H1 (cell line): ENCODE results near the gene MYADM.
"Not testable (repeated sequence)": the region's sequence is repeated elsewhere in the genome, so short reads cannot be mapped to it uniquely, and the experiment has no call there.

ENCODE experiments used
- POLR2A ChIP-seq, 2 experiments: IDR thresholded peaks; 1 replicate in 1 of 2; 2 replicates in 1 of 2; pipeline ENCODE4 v1.6.1; 2011; ENCODE audit warnings: low read depth in 2 of 2, low read length in 2 of 2, mild to moderate bottlenecking in 2 of 2; ENCODE audit errors: control extremely low read depth in 1 of 2
- POLR2AphosphoS5 ChIP-seq: IDR thresholded peaks from 2 replicates; pipeline ENCODE4 v1.6.1; 2011; ENCODE audit warnings: low read depth, low read length
- RAD21 ChIP-seq, 2 experiments: IDR thresholded peaks in 1 of 2; conservative IDR thresholded peaks in 1 of 2; 2 replicates each; pipeline ENCODE4 v1.6.1; 2011; ENCODE audit warnings: low read depth in 2 of 2, low read length in 2 of 2, improper control_type of control experiment in 1 of 2, inconsistent platforms in 1 of 2, mild to moderate bottlenecking in 1 of 2, moderate library complexity in 1 of 2
- SIN3A ChIP-seq, 2 experiments: IDR thresholded peaks in 1 of 2; conservative IDR thresholded peaks in 1 of 2; 2 replicates each; pipeline ENCODE4 v1.6.1; 2011 to 2012; ENCODE audit warnings: low read length in 2 of 2, improper control_type of control experiment in 1 of 2, low read depth in 1 of 2, mild to moderate bottlenecking in 1 of 2

DNA sequence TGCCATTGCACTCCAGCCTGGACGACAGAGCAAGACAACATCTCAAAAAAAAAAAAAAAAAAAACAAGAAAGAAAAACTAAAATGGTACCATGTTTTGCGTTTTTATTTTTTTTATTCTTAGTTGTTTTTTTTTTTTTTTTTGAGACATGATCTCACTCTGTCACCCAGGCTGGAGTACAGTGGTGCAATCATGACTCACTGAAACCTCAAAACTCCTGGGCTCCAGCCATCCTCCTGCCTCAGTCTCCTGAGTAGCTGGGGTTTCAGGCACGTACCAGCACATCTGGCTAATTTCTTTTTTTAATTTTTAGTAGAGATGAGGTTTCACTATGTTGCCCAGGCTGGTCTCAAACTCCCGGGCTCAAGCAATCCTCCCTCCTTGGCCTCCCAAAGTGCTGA lies 26.8 kb upstream of the MYADM start:
- not testable (repeated sequence) for TF ChIP-seq POLR2AphosphoS5; SIN3A (conservative IDR thresholded peaks at IDR 0.05 in 1 of 2, IDR thresholded peaks at IDR 0.05 in 1 of 2; ENCODE audit: low read depth in 1 of 2, low read length in 2 of 2); POLR2A (IDR thresholded peaks at IDR 0.05; ENCODE audit: control extremely low read depth in 1 of 2, low read depth in 2 of 2, low read length in 2 of 2); RAD21 (IDR thresholded peaks at IDR 0.05 in 1 of 2, conservative IDR thresholded peaks at IDR 0.05 in 1 of 2; ENCODE audit: low read depth in 2 of 2, low read length in 2 of 2)
